GM12892 (cell line): ENCODE data around the gene RAB40B.

ENCODE experiments used
- POLR2A ChIP-seq: IDR thresholded peaks from 2 replicates; pipeline ENCODE4 v1.6.1; 2011; ENCODE audit warnings: low read depth, low read length, control low read depth
- POLR2AphosphoS5 ChIP-seq: IDR thresholded peaks from 2 replicates; pipeline ENCODE4 v1.6.1; 2011; ENCODE audit warnings: low read depth, low read length, control low read depth
- TAF1 ChIP-seq: IDR thresholded peaks from 2 replicates; pipeline ENCODE4 v1.6.1; 2011; ENCODE audit warnings: low read depth, mild to moderate bottlenecking, control low read depth, low read length, borderline replicate concordance

DNA sequence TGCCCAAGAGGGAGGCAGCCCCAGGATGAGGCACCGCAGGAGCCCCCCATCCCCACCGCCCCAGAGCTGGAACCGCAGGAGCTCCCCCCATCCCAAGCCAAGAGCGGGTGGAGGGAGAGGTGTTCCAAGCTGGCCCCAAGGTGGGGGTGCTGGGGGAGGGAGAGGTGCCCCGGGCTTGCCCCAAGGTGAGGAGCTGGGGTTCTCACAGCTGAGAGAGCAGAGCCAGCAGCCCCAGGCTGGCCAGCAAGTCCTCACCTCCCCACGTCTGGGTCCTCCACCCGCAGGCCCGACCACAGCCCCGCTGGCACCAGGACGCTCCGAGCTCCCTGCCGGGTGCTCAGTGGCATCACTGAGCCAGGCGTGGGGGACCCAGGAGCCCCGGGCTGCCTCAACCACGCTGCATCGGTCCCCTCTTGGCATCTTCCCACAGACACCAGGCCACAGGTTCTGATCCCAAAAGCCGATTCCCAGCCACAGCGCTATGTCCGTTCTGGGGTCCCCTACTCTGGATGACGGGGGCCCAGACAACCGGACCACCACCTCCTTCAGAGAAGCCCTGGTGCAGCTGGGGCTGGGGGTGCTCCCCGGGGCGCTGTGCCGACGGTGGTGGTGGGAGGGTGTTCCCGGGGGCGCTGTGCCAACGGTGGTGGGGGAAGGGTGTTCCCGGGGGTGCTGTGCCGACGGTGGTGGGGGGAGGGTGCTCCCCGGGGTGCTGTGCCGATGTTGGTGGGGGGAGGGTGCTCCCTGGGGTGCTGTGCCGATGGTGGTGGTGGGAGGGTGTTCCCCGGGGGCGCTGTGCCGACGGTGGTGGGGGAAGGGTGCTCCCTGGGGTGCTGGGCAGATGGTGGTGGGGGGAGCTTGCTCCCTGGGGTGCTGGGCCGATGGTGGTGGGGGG, 34.9 kb downstream of the RAB40B start:
- no peak for TF ChIP-seq POLR2A
- no peak for TF ChIP-seq TAF1
- no peak for TF ChIP-seq POLR2AphosphoS5
